Memory B cell (primary cell): ENCODE measurements around the gene FBXL5.
A peak's percentile ranks its signal among the peaks of the same experiment; 100 is the strongest.

ENCODE experiments used
- ATAC-seq: fragments of 150-1000 bp; cut with Tn5 transposase; 2 replicates; pipeline ENCODE4 v1.10.0; 2021; ENCODE audit warnings: low read depth, mild to moderate bottlenecking, moderate library complexity
- DNase-seq, 2 donors: peaks; one replicate each; pipeline ENCODE4 v3.0.0; 2022; ENCODE audit warnings: low spot score in 2 of 2
- H3K27ac Mint-ChIP-seq: one replicate; pipeline ENCODE4 v1.8.0; 2022; ENCODE audit warnings: mild to moderate bottlenecking, moderate library complexity, mixed read lengths
- H3K27me3 Mint-ChIP-seq: one replicate; pipeline ENCODE4 v1.8.0; 2022; ENCODE audit warnings: mixed read lengths
- H3K36me3 Mint-ChIP-seq: one replicate; pipeline ENCODE4 v1.8.0; 2022; ENCODE audit warnings: mild to moderate bottlenecking, mixed read lengths
- H3K4me1 Mint-ChIP-seq: one replicate; pipeline ENCODE4 v1.8.0; 2022; ENCODE audit warnings: mixed read lengths
- H3K4me3 Mint-ChIP-seq: one replicate; pipeline ENCODE4 v1.8.0; 2022; ENCODE audit warnings: mild to moderate bottlenecking, moderate library complexity, mixed read lengths
- H3K9me3 Mint-ChIP-seq: one replicate; pipeline ENCODE4 v1.8.0; 2022; ENCODE audit warnings: mixed read lengths

FBXL5 gene

GRCh38 chr4:15684498-15684897, 29.3 kb upstream of the FBXL5 start:
- DNase-seq = no peak
- no peak for ATAC-seq
- Mint-ChIP-seq H3K9me3 (no peaks in the 10 kb centered on the region), H3K36me3 (peaks cover 16% of the 10 kb centered on the region), H3K4me1 (peaks cover 17% of the 10 kb centered on the region), H3K27me3 (no peaks in the 10 kb centered on the region), H3K27ac (no peak overlapping the region), H3K4me3 (no peak overlapping the region)

GRCh38 chr4:15683143-15683495, 28.0 kb upstream of the FBXL5 start:
- no peak overlapping the region for H3K4me3 Mint-ChIP-seq
- no peaks in the 10 kb centered on the region for H3K27me3 Mint-ChIP-seq
- peaks cover 17% of the 10 kb centered on the region for H3K4me1 Mint-ChIP-seq
- ATAC-seq (no peak), DNase-seq (no peak)
- H3K36me3 Mint-ChIP-seq = peaks cover 13% of the 10 kb centered on the region
- no peaks in the 10 kb centered on the region for H3K9me3 Mint-ChIP-seq
- no peak overlapping the region for H3K27ac Mint-ChIP-seq

GRCh38 chr4:15682242-15683142, 27.3 kb upstream of the FBXL5 start:
- H3K4me1 Mint-ChIP-seq = peaks cover 17% of the 10 kb centered on the region

GRCh38 chr4:15681372-15682241, 26.4 kb upstream of the FBXL5 start, which contains the start of gene FAM200B:
TSS of gene FAM200B (plus strand) at chr4:15681827. CDS start at chr4:15686978, 5,151 bp downstream.
- peaks cover 9% of the 10 kb centered on the region for H3K36me3 Mint-ChIP-seq
- H3K9me3 Mint-ChIP-seq = no peaks in the 10 kb centered on the region
- H3K4me3 Mint-ChIP-seq = peak within 1 kb of the TSS; percentile 97
- H3K4me1 Mint-ChIP-seq = peaks cover 17% of the 10 kb centered on the region
- H3K27ac Mint-ChIP-seq = peak within 1 kb of the TSS; percentile 98
- H3K27me3 Mint-ChIP-seq = no peaks in the 10 kb centered on the region
- DNase-seq (peak; percentile 98 to 99), ATAC-seq (peak; percentile 99)

More at GRCh38 chr4:15682242-15683142, 27.3 kb upstream of the FBXL5 start:
- DNase-seq (no peak), ATAC-seq (no peak)
- Mint-ChIP-seq H3K4me3 (peak overlapping the region; percentile 97), H3K9me3 (no peaks in the 10 kb centered on the region), H3K36me3 (peaks cover 12% of the 10 kb centered on the region), H3K27me3 (no peaks in the 10 kb centered on the region), H3K27ac (peak overlapping the region; percentile 98)

- no peak for ATAC-seq
- no peaks in the 10 kb centered on the region for H3K9me3 Mint-ChIP-seq
- H3K27ac Mint-ChIP-seq = peak overlapping the region; percentile 98
- H3K4me1 Mint-ChIP-seq = peaks cover 17% of the 10 kb centered on the region
- peaks cover 4% of the 10 kb centered on the region for H3K36me3 Mint-ChIP-seq
- peak overlapping the region; percentile 97 for H3K4me3 Mint-ChIP-seq
- H3K27me3 Mint-ChIP-seq = no peaks in the 10 kb centered on the region
- DNase-seq = no peak
Observed at GRCh38 chr4:15681067-15681371, 25.9 kb upstream of the FBXL5 start.

- no peaks in the 10 kb centered on the region for H3K36me3 Mint-ChIP-seq
- no peak overlapping the region for H3K27ac Mint-ChIP-seq
- ATAC-seq (no peak), DNase-seq (no peak)
- no peak overlapping the region for H3K4me3 Mint-ChIP-seq
- H3K4me1 Mint-ChIP-seq = peaks cover 7% of the 10 kb centered on the region
- H3K27me3 Mint-ChIP-seq = no peaks in the 10 kb centered on the region
- no peaks in the 10 kb centered on the region for H3K9me3 Mint-ChIP-seq
Observed at GRCh38 chr4:15677507-15677988, 22.4 kb upstream of the FBXL5 start.

- Mint-ChIP-seq H3K4me1 (peaks cover under 1% of the 10 kb centered on the region), H3K27me3 (no peaks in the 10 kb centered on the region), H3K4me3 (no peak overlapping the region), H3K27ac (no peak overlapping the region), H3K9me3 (no peaks in the 10 kb centered on the region), H3K36me3 (no peaks in the 10 kb centered on the region)
- DNase-seq = no peak
- no peak for ATAC-seq
Observed at GRCh38 chr4:15676899-15677298, 21.7 kb upstream of the FBXL5 start.

GRCh38 chr4:15676039-15676438, 20.9 kb upstream of the FBXL5 start:
- Mint-ChIP-seq H3K4me1 (no peaks in the 10 kb centered on the region), H3K27me3 (no peaks in the 10 kb centered on the region), H3K27ac (no peak overlapping the region), H3K36me3 (no peaks in the 10 kb centered on the region), H3K4me3 (no peak overlapping the region), H3K9me3 (no peaks in the 10 kb centered on the region)
- DNase-seq = no peak
- no peak for ATAC-seq

GRCh38 chr4:15675356-15675755, 20.2 kb upstream of the FBXL5 start:
- Mint-ChIP-seq H3K27ac (no peak overlapping the region), H3K9me3 (no peaks in the 10 kb centered on the region), H3K4me3 (no peak overlapping the region), H3K27me3 (no peaks in the 10 kb centered on the region), H3K36me3 (no peaks in the 10 kb centered on the region), H3K4me1 (no peaks in the 10 kb centered on the region)
- no peak for DNase-seq
- no peak for ATAC-seq

- H3K9me3 Mint-ChIP-seq = no peaks in the 10 kb centered on the region
- DNase-seq = no peak
- no peak overlapping the region for H3K27ac Mint-ChIP-seq
- H3K27me3 Mint-ChIP-seq = no peaks in the 10 kb centered on the region
- no peaks in the 10 kb centered on the region for H3K4me1 Mint-ChIP-seq
- H3K4me3 Mint-ChIP-seq = no peak overlapping the region
- H3K36me3 Mint-ChIP-seq = no peaks in the 10 kb centered on the region
- ATAC-seq = no peak
Observed at GRCh38 chr4:15674926-15675325, 19.8 kb upstream of the FBXL5 start.

- Mint-ChIP-seq H3K27me3 (no peaks in the 10 kb centered on the region), H3K36me3 (no peaks in the 10 kb centered on the region), H3K9me3 (no peaks in the 10 kb centered on the region), H3K27ac (no peak overlapping the region), H3K4me3 (no peak overlapping the region), H3K4me1 (no peaks in the 10 kb centered on the region)
- ATAC-seq (no peak), DNase-seq (no peak)
Observed at GRCh38 chr4:15674046-15674445, 18.9 kb upstream of the FBXL5 start.

- Mint-ChIP-seq H3K36me3 (no peaks in the 10 kb centered on the region), H3K27me3 (no peaks in the 10 kb centered on the region), H3K9me3 (no peaks in the 10 kb centered on the region), H3K4me1 (no peaks in the 10 kb centered on the region), H3K27ac (no peak overlapping the region), H3K4me3 (no peak overlapping the region)
- no peak for DNase-seq
- no peak for ATAC-seq
Observed at GRCh38 chr4:15673337-15673736, 18.2 kb upstream of the FBXL5 start.

GRCh38 chr4:15672101-15672500, 16.9 kb upstream of the FBXL5 start:
- Mint-ChIP-seq H3K4me1 (no peaks in the 10 kb centered on the region), H3K4me3 (no peak overlapping the region), H3K27me3 (no peaks in the 10 kb centered on the region), H3K27ac (no peak overlapping the region), H3K36me3 (no peaks in the 10 kb centered on the region), H3K9me3 (no peaks in the 10 kb centered on the region)
- DNase-seq (no peak), ATAC-seq (no peak)

- no peaks in the 10 kb centered on the region for H3K36me3 Mint-ChIP-seq
- no peak overlapping the region for H3K27ac Mint-ChIP-seq
- ATAC-seq (no peak), DNase-seq (no peak)
- H3K9me3 Mint-ChIP-seq = no peaks in the 10 kb centered on the region
- H3K4me1 Mint-ChIP-seq = no peaks in the 10 kb centered on the region
- H3K27me3 Mint-ChIP-seq = no peaks in the 10 kb centered on the region
- no peak overlapping the region for H3K4me3 Mint-ChIP-seq
Observed at GRCh38 chr4:15670576-15670975, 15.4 kb upstream of the FBXL5 start.
